Panc1 (cell line): ENCODE results near the gene POLA1. TPM values are rescaled to one million over a fixed set of nuclear protein-coding genes. Genes with fewer than 3 reads are reported as not detected.

Experiments used
- ATAC-seq: fragments of 200-7000 bp; cut with Tn5 transposase; 2 replicates; pipeline ENCODE4 v1.9.1; 2020; ENCODE audit warnings: mild to moderate bottlenecking, moderate library complexity
- BruUV-seq: library from RNA; stranded (reverse); fragments of 400-500 nt; replicated peaks from 2 replicates; lab custom pipeline; 2021; lab: Mats Ljungman, UMichigan
- CTCF ChIA-PET: fragments of 300-600 bp; sonication (Branson Sonifier 250); formaldehyde crosslinking; loops from one replicate; lab custom pipeline; 2022; ENCODE audit warnings: antibody characterized with exemption; lab: Charles Lee
- POLR2A ChIA-PET: fragments of 300-600 bp; sonication (Branson Sonifier 250); formaldehyde crosslinking; loops from one replicate; lab custom pipeline; 2022; ENCODE audit warnings: antibody characterized with exemption; lab: Charles Lee
- DNase-seq: peaks from one replicate; pipeline ENCODE4 v3.0.0-alpha.2; 2010; ENCODE audit warnings: low read depth, low spot score
- H3K27ac ChIP-seq: 2 replicates; pipeline ENCODE4 v1.5.1; 2011; ENCODE audit warnings: mild to moderate bottlenecking, low read length, inconsistent platforms
- H3K27me3 ChIP-seq: fragments of 200-500 bp; sonication (Bioruptor generic); 2 replicates; pipeline ENCODE4 v1.6.0; 2014; ENCODE audit warnings: low read length, inconsistent platforms; ENCODE audit not compliant: control insufficient read depth, insufficient read depth
- H3K36me3 ChIP-seq: fragments of 200-500 bp; sonication (Bioruptor generic); 2 replicates; pipeline ENCODE4 v1.5.1; 2014; ENCODE audit warnings: inconsistent platforms, mild to moderate bottlenecking, low read length, moderate library complexity; ENCODE audit not compliant: control insufficient read depth, insufficient read depth
- H3K4me1 ChIP-seq: 2 replicates; pipeline ENCODE4 v1.5.1; 2011; ENCODE audit warnings: inconsistent platforms, mild to moderate bottlenecking, low read length, moderate library complexity; ENCODE audit not compliant: control insufficient read depth, insufficient read depth
- H3K4me3 ChIP-seq, 2 experiments: 2 replicates each; pipeline ENCODE4 v1.5.1; 2011 to 2012; ENCODE audit warnings: low read depth in 2 of 2, low read length in 2 of 2, mild to moderate bottlenecking in 2 of 2, inconsistent platforms in 1 of 2, moderate library complexity in 1 of 2
- H3K9me3 ChIP-seq: fragments of 200-500 bp; sonication (Bioruptor generic); 2 replicates; pipeline ENCODE4 v1.5.1; 2014; ENCODE audit warnings: low read depth, mild to moderate bottlenecking, inconsistent platforms, low read length, moderate library complexity; ENCODE audit not compliant: control insufficient read depth, insufficient read depth
- POLR2AphosphoS5 ChIP-seq: IDR thresholded peaks from 2 replicates; pipeline ENCODE4 v1.6.1; 2012; ENCODE audit warnings: mild to moderate bottlenecking, low read depth, low read length, moderate library complexity
- REST ChIP-seq, 2 experiments: IDR thresholded peaks; 2 replicates each; pipeline ENCODE4 v1.6.1; 2011 to 2012; ENCODE audit warnings: low read depth in 2 of 2, control low read depth in 1 of 2, low read length in 1 of 2, mild to moderate bottlenecking in 1 of 2, moderate library complexity in 1 of 2; ENCODE audit not compliant: insufficient read depth in 1 of 2
- SIN3A ChIP-seq: IDR thresholded peaks from 2 replicates; pipeline ENCODE4 v1.6.1; 2012; ENCODE audit warnings: low read depth, mild to moderate bottlenecking, low read length, moderate library complexity, borderline replicate concordance; ENCODE audit not compliant: insufficient read depth
- TCF7L2 ChIP-seq: IDR thresholded peaks from 2 replicates; pipeline ENCODE4 v1.6.1; 2011; ENCODE audit warnings: mild to moderate bottlenecking, low read depth, low read length, inconsistent platforms
- in situ Hi-C: cut with HindIII; loops from 2 replicates; pipeline ENCODE4 v1.10.0; 2016; ENCODE audit warnings: low sequenced_read_pairs, low pct_unique_long_range_greater_than_20kb
- intact Hi-C: fragments of 100-400 bp; cut with micrococcal nuclease; formaldehyde crosslinking; loops from one replicate; pipeline ENCODE4 v1.10.0; 2022; ENCODE audit not compliant: unreplicated experiment
- total RNA-seq: library from RNA; stranded (reverse); gene quantifications from one replicate; pipeline ENCODE4 v1.2.1, GENCODE V29; 2021; ENCODE audit not compliant: unreplicated experiment
- TF ChIP-seq, protein P1 (sequence below): fragments of 450-650 bp; IDR thresholded peaks from 2 replicates; pipeline ENCODE4 v1.5.1; 2017; ENCODE audit warnings: mild to moderate bottlenecking

Gene POLA1
- total RNA-seq, 1 experiment from 2014 or later: 10.5 TPM

DNA sequence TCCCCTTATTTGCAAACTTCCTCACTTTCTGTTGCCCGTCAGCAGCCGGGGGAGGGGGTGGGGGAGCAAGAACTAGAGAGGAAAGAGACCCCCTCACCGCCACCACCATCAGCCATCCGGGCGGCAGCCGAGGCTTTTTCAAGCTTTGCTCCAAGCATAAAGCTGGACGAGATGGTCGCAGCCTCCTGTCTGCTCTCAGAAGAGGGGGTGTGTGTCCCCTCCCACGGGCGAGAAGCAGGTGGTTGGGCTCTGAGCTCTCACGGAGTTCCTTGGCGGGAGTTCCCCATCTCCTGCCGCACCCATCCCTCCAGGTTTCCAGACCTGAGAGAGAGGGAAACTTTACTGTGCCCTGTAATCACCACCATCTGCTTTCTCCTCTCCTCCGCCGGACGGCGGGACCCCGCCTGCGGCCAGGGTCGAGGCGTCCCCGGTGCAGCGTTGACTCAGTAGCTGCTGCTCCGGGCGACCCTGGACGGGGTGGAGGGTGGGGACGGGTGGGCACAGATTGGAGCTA lies 326.7 kb downstream of the POLA1 start:
- TF ChIP-seq REST (IDR thresholded peaks at IDR 0.05; ENCODE audit: insufficient read depth in 1 of 2, low read depth in 2 of 2, low read length in 1 of 2) (no peak), POLR2AphosphoS5 (no peak), TCF7L2 (no peak), SIN3A (no peak)
- TF ChIP-seq, protein P1, sequence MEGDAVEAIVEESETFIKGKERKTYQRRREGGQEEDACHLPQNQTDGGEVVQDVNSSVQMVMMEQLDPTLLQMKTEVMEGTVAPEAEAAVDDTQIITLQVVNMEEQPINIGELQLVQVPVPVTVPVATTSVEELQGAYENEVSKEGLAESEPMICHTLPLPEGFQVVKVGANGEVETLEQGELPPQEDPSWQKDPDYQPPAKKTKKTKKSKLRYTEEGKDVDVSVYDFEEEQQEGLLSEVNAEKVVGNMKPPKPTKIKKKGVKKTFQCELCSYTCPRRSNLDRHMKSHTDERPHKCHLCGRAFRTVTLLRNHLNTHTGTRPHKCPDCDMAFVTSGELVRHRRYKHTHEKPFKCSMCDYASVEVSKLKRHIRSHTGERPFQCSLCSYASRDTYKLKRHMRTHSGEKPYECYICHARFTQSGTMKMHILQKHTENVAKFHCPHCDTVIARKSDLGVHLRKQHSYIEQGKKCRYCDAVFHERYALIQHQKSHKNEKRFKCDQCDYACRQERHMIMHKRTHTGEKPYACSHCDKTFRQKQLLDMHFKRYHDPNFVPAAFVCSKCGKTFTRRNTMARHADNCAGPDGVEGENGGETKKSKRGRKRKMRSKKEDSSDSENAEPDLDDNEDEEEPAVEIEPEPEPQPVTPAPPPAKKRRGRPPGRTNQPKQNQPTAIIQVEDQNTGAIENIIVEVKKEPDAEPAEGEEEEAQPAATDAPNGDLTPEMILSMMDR: no peak
- ChIA-PET CTCF (no interaction called here), POLR2A (no interaction called here)
- in situ Hi-C loops: no loop called here
- Histone ChIP-seq H3K36me3 (no peaks in the 10 kb centered on the region), H3K27ac (no peak overlapping the region), H3K9me3 (no peaks in the 10 kb centered on the region), H3K27me3 (peaks cover 13% of the 10 kb centered on the region), H3K4me3 (peak overlapping the region in 1 of 2 experiments; percentile 24; a peak in 1 of 4 replicates), H3K4me1 (no peaks in the 10 kb centered on the region)
- BruUV-seq: no TSS peak
- intact Hi-C loops: no loop called here
- no peak for DNase-seq
- ATAC-seq: peak; percentile 39

- H3K4me1 ChIP-seq: no peaks in the 10 kb centered on the region
- intact Hi-C loops: no loop called here
- no TSS peak for BruUV-seq
- peaks cover 13% of the 10 kb centered on the region for H3K27me3 ChIP-seq
- DNase-seq: no peak
- no peaks in the 10 kb centered on the region for H3K36me3 ChIP-seq
- no peaks in the 10 kb centered on the region for H3K9me3 ChIP-seq
- POLR2A ChIA-PET: no interaction called here
- in situ Hi-C loops: no loop called here
- H3K4me3 ChIP-seq: peak overlapping the region in 1 of 2 experiments; percentile 24; a peak in 1 of 4 replicates
- CTCF ChIA-PET: no interaction called here
- peak; percentile 76 for ATAC-seq
- no peak overlapping the region for H3K27ac ChIP-seq
- no peak for TF ChIP-seq SIN3A
- TF ChIP-seq, protein P1: peak; percentile 80
These were observed 327.3 kb downstream of the POLA1 start for GRCh38 chrX:25020905-25021449.
